Esophagus muscularis mucosa (tissue), 4 donors: ENCODE results near the gene BMPR1B. TPM values are rescaled to one million over a fixed set of nuclear protein-coding genes. Genes with fewer than 3 reads are reported as not detected.
A peak's percentile ranks its signal among the peaks of the same experiment; 100 is the strongest.

ENCODE experiments used
- DNase-seq: peaks from one replicate; pipeline ENCODE4 v3.0.0-alpha.2; 2017; ENCODE audit errors: extremely low spot score
- H3K27ac ChIP-seq, 4 donors: fragments of 200-600 bp; sonication (generic); replicated peaks in 1 of 4; 1 replicate in 3 of 4; 2 replicates in 1 of 4; pipeline ENCODE4 v1.5.1; 2016 to 2019; ENCODE audit warnings: mild to moderate bottlenecking in 1 of 4
- H3K27me3 ChIP-seq, 4 donors: fragments of 200-600 bp; sonication (generic); one replicate each; pipeline versions ENCODE4 v1.5.1 to v1.6.0; 2016 to 2019
- H3K36me3 ChIP-seq, 4 donors: fragments of 200-600 bp; sonication (generic); one replicate each; pipeline ENCODE4 v1.5.1; 2016 to 2019
- H3K4me1 ChIP-seq, 4 donors: fragments of 200-600 bp; sonication (generic); one replicate each; pipeline ENCODE4 v1.5.1; 2016 to 2019
- H3K4me3 ChIP-seq, 4 donors: fragments of 200-600 bp; sonication (generic); 1 replicate in 2 of 4; 2 replicates in 2 of 4; pipeline ENCODE4 v1.5.1; 2016 to 2019; ENCODE audit warnings: mild to moderate bottlenecking in 4 of 4, moderate library complexity in 1 of 4
- H3K9me3 ChIP-seq, 4 donors: fragments of 200-600 bp; sonication (generic); 1 replicate in 3 of 4; 2 replicates in 1 of 4; pipeline ENCODE4 v1.5.1; 2016 to 2019
- CTCF ChIP-seq, 3 experiments: fragments of 200-600 bp in 2 of 3; fragments of 450-650 bp in 1 of 3; sonication (generic) in 2 of 3; IDR thresholded peaks; one replicate each; pipeline ENCODE4 v1.5.1; 2017 to 2019; ENCODE audit warnings: antibody characterized with exemption in 3 of 3, mild to moderate bottlenecking in 2 of 3, moderate library complexity in 1 of 3
- EP300 ChIP-seq: sonication (generic); formaldehyde crosslinking; IDR thresholded peaks from one replicate; pipeline ENCODE4 v1.6.1; 2017; ENCODE audit warnings: antibody characterized with exemption
- POLR2A ChIP-seq: fragments of 450-650 bp; IDR thresholded peaks from one replicate; pipeline ENCODE4 v1.6.1; 2017; ENCODE audit warnings: antibody characterized with exemption, moderate library complexity, mild to moderate bottlenecking, low read depth
- POLR2AphosphoS5 ChIP-seq, 2 donors: sonication (generic); formaldehyde crosslinking; IDR thresholded peaks; one replicate each; pipeline ENCODE4 v1.6.1; 2017; ENCODE audit warnings: antibody characterized with exemption in 2 of 2
- WGBS: methylation state at CpG from one replicate; pipeline ENCODE4 v1.1.5; 2018; 5-methylcytosine and 5-hydroxymethylcytosine counted together
- intact Hi-C: fragments of 100-400 bp; cut with DNase I; formaldehyde crosslinking; loops from one replicate; pipeline ENCODE4 v1.15.1; 2023
- total RNA-seq, 4 donors: library from RNA; depleted of rRNA; stranded (reverse); fragments of >200 nt; gene quantifications; one replicate each; pipeline versions ENCODE4 v1.1.0 to v1.2.1, GENCODE V29; 2016

The BMPR1B gene
- total RNA-seq, 4 donors from 2014 or later: 11.3 to 22.0 (median 17.6) TPM

GRCh38 chr4:94882756-94883155 lies 125.0 kb downstream of the BMPR1B start:
- Histone ChIP-seq H3K4me1 (peaks cover 0 to 13% (median 0%) of the 10 kb centered on the region in 4 donors), H3K9me3 (no peaks in the 10 kb centered on the region), H3K27me3 (no peaks in the 10 kb centered on the region), H3K27ac (no peak overlapping the region), H3K36me3 (no peaks in the 10 kb centered on the region), H3K4me3 (no peak overlapping the region)
- DNase-seq: no peak
- TF ChIP-seq CTCF (IDR thresholded peaks at IDR 0.05) (no peak), POLR2A (no peak), EP300 (no peak), POLR2AphosphoS5 (IDR thresholded peaks at IDR 0.05) (no peak)
- WGBS: 85% methylated on average over 2 of the region's 2 CpGs
- intact Hi-C loops: no loop called here

GRCh38 chr4:94887027-94887426 lies 129.3 kb downstream of the BMPR1B start:
- no peak overlapping the region for H3K27ac ChIP-seq
- TF ChIP-seq POLR2A (no peak), POLR2AphosphoS5 (IDR thresholded peaks at IDR 0.05) (no peak), EP300 (no peak), CTCF (IDR thresholded peaks at IDR 0.05) (no peak)
- peaks cover 0 to 11% (median 7%) of the 10 kb centered on the region in 4 donors for H3K4me1 ChIP-seq
- no peaks in the 10 kb centered on the region for H3K27me3 ChIP-seq
- 81% methylated on average over 3 of the region's 3 CpGs for WGBS
- intact Hi-C loops: no loop called here
- H3K4me3 ChIP-seq: no peak overlapping the region
- H3K9me3 ChIP-seq: no peaks in the 10 kb centered on the region
- H3K36me3 ChIP-seq: no peaks in the 10 kb centered on the region
- DNase-seq: no peak

- Histone ChIP-seq H3K4me3 (no peak overlapping the region), H3K9me3 (no peaks in the 10 kb centered on the region), H3K27ac (peak overlapping the region; percentile 10 to 57 (median 28)), H3K4me1 (peaks cover 0 to 17% (median 14%) of the 10 kb centered on the region in 4 donors), H3K27me3 (no peaks in the 10 kb centered on the region), H3K36me3 (no peaks in the 10 kb centered on the region)
- intact Hi-C loops: no loop called here
- TF ChIP-seq EP300 (no peak), POLR2A (no peak), POLR2AphosphoS5 (IDR thresholded peaks at IDR 0.05) (no peak), CTCF (IDR thresholded peaks at IDR 0.05) (no peak)
- no peak for DNase-seq
- 75% methylated on average over 1 of the region's 1 CpG for WGBS
These were observed 131.8 kb downstream of the BMPR1B start for GRCh38 chr4:94889523-94889922.

GRCh38 chr4:94889946-94890345 lies 132.2 kb downstream of the BMPR1B start:
- DNase-seq: no peak
- H3K9me3 ChIP-seq: no peaks in the 10 kb centered on the region
- H3K27me3 ChIP-seq: no peaks in the 10 kb centered on the region
- TF ChIP-seq EP300 (no peak), CTCF (IDR thresholded peaks at IDR 0.05) (no peak), POLR2AphosphoS5 (IDR thresholded peaks at IDR 0.05) (no peak), POLR2A (no peak)
- no peak overlapping the region for H3K4me3 ChIP-seq
- intact Hi-C loops: loop anchor here (10.0 kb wide), 1 partner anchor 135 kb away; the partner anchor contains the start of gene BMPR1B
- peak overlapping the region; percentile 10 to 57 (median 28) for H3K27ac ChIP-seq
- peaks cover 0 to 21% (median 16%) of the 10 kb centered on the region in 4 donors for H3K4me1 ChIP-seq
- WGBS: 41% methylated on average over 3 of the region's 3 CpGs
- no peaks in the 10 kb centered on the region for H3K36me3 ChIP-seq

- no peak for DNase-seq
- intact Hi-C loops: loop anchor here (10.0 kb wide), 1 partner anchor 136 kb away; the partner anchor contains the start of gene BMPR1B
- Histone ChIP-seq H3K4me1 (peaks cover 0 to 27% (median 18%) of the 10 kb centered on the region in 4 donors), H3K27me3 (no peaks in the 10 kb centered on the region), H3K4me3 (no peak overlapping the region), H3K36me3 (no peaks in the 10 kb centered on the region), H3K9me3 (no peaks in the 10 kb centered on the region), H3K27ac (peak overlapping the region in 1 of 4 donors; percentile 57)
- WGBS: 84% methylated on average over 3 of the region's 3 CpGs
- TF ChIP-seq POLR2AphosphoS5 (IDR thresholded peaks at IDR 0.05): no peak
- no peak for TF ChIP-seq POLR2A
- TF ChIP-seq CTCF (IDR thresholded peaks at IDR 0.05): no peak
- TF ChIP-seq EP300: no peak
These were observed 132.8 kb downstream of the BMPR1B start for GRCh38 chr4:94890579-94890978.
